Measurements from ENCODE around the gene MELTF.

MELTF gene

GRCh38 chr3:196995027-196995426, 34.6 kb downstream of the MELTF start:
- TF ChIP-seq ZFP3 (CRISPR knock-in tag; IDR thresholded peaks at IDR 0.05) (no peak), CSRNP3 (CRISPR knock-in tag; IDR thresholded peaks at IDR 0.05) (no peak), BACH2 (CRISPR knock-in tag; IDR thresholded peaks at IDR 0.05; ENCODE audit: borderline replicate concordance) (no peak), ZFP30 (CRISPR knock-in tag; IDR thresholded peaks at IDR 0.05) (no peak)
- ATAC-seq: no peak

GRCh38 chr3:196994056-196994455, 35.6 kb downstream of the MELTF start:
- no peak for TF ChIP-seq ARNTL (CRISPR knock-in tag; IDR thresholded peaks at IDR 0.05; ENCODE audit: borderline replicate concordance, low read depth)
- ATAC-seq: no peak

GRCh38 chr3:196992461-196993065, 37.1 kb downstream of the MELTF start:
- TF ChIP-seq ZFP30 (CRISPR knock-in tag; IDR thresholded peaks at IDR 0.05) (no peak), ZNF70 (CRISPR knock-in tag; IDR thresholded peaks at IDR 0.05) (no peak)

GRCh38 chr3:196991581-196992460, 37.8 kb downstream of the MELTF start:
- ATAC-seq: no peak
- TF ChIP-seq PATZ1 (CRISPR knock-in tag; IDR thresholded peaks at IDR 0.05; ENCODE audit: borderline replicate concordance) (no peak), ZNF565 (CRISPR knock-in tag; conservative IDR thresholded peaks at IDR 0.05; ENCODE audit: low read depth) (no peak), ZFP3 (CRISPR knock-in tag; IDR thresholded peaks at IDR 0.05) (no peak), ESRRG (CRISPR knock-in tag; IDR thresholded peaks at IDR 0.05) (no peak), ZNF8 (CRISPR knock-in tag; IDR thresholded peaks at IDR 0.05) (no peak), ZNF70 (CRISPR knock-in tag; IDR thresholded peaks at IDR 0.05) (no peak), POU6F1 (CRISPR knock-in tag; IDR thresholded peaks at IDR 0.05; ENCODE audit: borderline replicate concordance, low read depth) (no peak), CSRNP3 (CRISPR knock-in tag; IDR thresholded peaks at IDR 0.05) (no peak), PPARA (CRISPR knock-in tag; IDR thresholded peaks at IDR 0.05; ENCODE audit: borderline replicate concordance) (no peak), OSR1 (CRISPR knock-in tag; IDR thresholded peaks at IDR 0.05) (no peak), ISL1 (CRISPR knock-in tag; IDR thresholded peaks at IDR 0.05) (no peak), TOX (CRISPR knock-in tag; IDR thresholded peaks at IDR 0.05; ENCODE audit: borderline replicate concordance) (no peak), ARNTL (CRISPR knock-in tag; IDR thresholded peaks at IDR 0.05; ENCODE audit: borderline replicate concordance, low read depth) (no peak), ZFP30 (CRISPR knock-in tag; IDR thresholded peaks at IDR 0.05) (no peak), CREB5 (CRISPR knock-in tag; IDR thresholded peaks at IDR 0.05; ENCODE audit: low read depth) (no peak), GLIS3 (CRISPR knock-in tag; IDR thresholded peaks at IDR 0.05) (no peak), TSHZ2 (CRISPR knock-in tag; IDR thresholded peaks at IDR 0.05) (no peak), BACH2 (CRISPR knock-in tag; IDR thresholded peaks at IDR 0.05; ENCODE audit: borderline replicate concordance) (no peak)

More at GRCh38 chr3:196992461-196993065, 37.1 kb downstream of the MELTF start:
- ATAC-seq: no peak
